ENCODE measurements around the gene SEC14L3. TPM values are rescaled to one million over a fixed set of nuclear protein-coding genes. Genes with fewer than 3 reads are reported as not detected.

SEC14L3 gene
- total and polyA plus RNA-seq, 9 donors: not detected

- no peak overlapping the region for H3K4me3 ChIP-seq
- H3K36me3 ChIP-seq: no peaks in the 10 kb centered on the region
- no peaks in the 10 kb centered on the region for H3K9me3 ChIP-seq
- DNase-seq: no peak
- TF ChIP-seq CTCF (IDR thresholded peaks at IDR 0.05) (no peak), EP300 (IDR thresholded peaks at IDR 0.05) (no peak)
- no peaks in the 10 kb centered on the region for H3K4me1 ChIP-seq (ENCODE audit: insufficient read depth)
- no peaks in the 10 kb centered on the region for H3K27me3 ChIP-seq
- intact Hi-C loops (cut with DNase I): no loop called here
- 55 to 68% (median 61%) methylated on average over 2 of the region's 2 CpGs for WGBS, 3 donors
- H3K27ac ChIP-seq: no peak overlapping the region
Measured at GRCh38 chr22:30432520-30432919, 39.3 kb downstream of the SEC14L3 start.

- Histone ChIP-seq H3K4me1 (ENCODE audit: insufficient read depth) (no peaks in the 10 kb centered on the region), H3K27ac (no peak overlapping the region), H3K9me3 (no peaks in the 10 kb centered on the region), H3K4me3 (no peak overlapping the region), H3K36me3 (no peaks in the 10 kb centered on the region), H3K27me3 (no peaks in the 10 kb centered on the region)
- intact Hi-C loops (cut with DNase I): no loop called here
- no peak for TF ChIP-seq POLR2A (IDR thresholded peaks at IDR 0.05)
- no peak for TF ChIP-seq CTCF (IDR thresholded peaks at IDR 0.05)
- TF ChIP-seq EP300 (IDR thresholded peaks at IDR 0.05): no peak
- no peak for DNase-seq
- 92 to 95% (median 95%) methylated on average over 4 of the region's 4 CpGs for WGBS, 3 donors
Measured at GRCh38 chr22:30432096-30432495, 39.7 kb downstream of the SEC14L3 start.

- H3K27ac ChIP-seq: no peak overlapping the region
- DNase-seq: no peak
- TF ChIP-seq POLR2A (IDR thresholded peaks at IDR 0.05) (no peak), CTCF (IDR thresholded peaks at IDR 0.05) (no peak), EP300 (IDR thresholded peaks at IDR 0.05) (no peak)
- 66 to 79% (median 75%) methylated on average over 4 of the region's 4 CpGs for WGBS, 3 donors
- no peaks in the 10 kb centered on the region for H3K9me3 ChIP-seq
- no peaks in the 10 kb centered on the region for H3K27me3 ChIP-seq
- no peak overlapping the region for H3K4me3 ChIP-seq
- no peaks in the 10 kb centered on the region for H3K36me3 ChIP-seq
- H3K4me1 ChIP-seq (ENCODE audit: insufficient read depth): no peaks in the 10 kb centered on the region
- intact Hi-C loops (cut with DNase I): no loop called here
Measured at GRCh38 chr22:30430933-30431332, 40.9 kb downstream of the SEC14L3 start.

- H3K27me3 ChIP-seq: no peaks in the 10 kb centered on the region
- H3K4me1 ChIP-seq (ENCODE audit: insufficient read depth): peaks cover 1% of the 10 kb centered on the region
- 57 to 65% (median 62%) methylated on average over 4 of the region's 4 CpGs for WGBS, 3 donors
- intact Hi-C loops (cut with DNase I): loop anchor here in 1 of 4 donors (10.0 kb wide), 1 partner anchor 165 kb away; the partner anchor contains the start of gene PES1
- H3K27ac ChIP-seq: no peak overlapping the region
- no peak for DNase-seq
- no peaks in the 10 kb centered on the region for H3K9me3 ChIP-seq
- no peak for TF ChIP-seq EP300 (IDR thresholded peaks at IDR 0.05)
- TF ChIP-seq CTCF (IDR thresholded peaks at IDR 0.05): no peak
- no peak for TF ChIP-seq POLR2A (IDR thresholded peaks at IDR 0.05)
- H3K4me3 ChIP-seq: no peak overlapping the region
- no peaks in the 10 kb centered on the region for H3K36me3 ChIP-seq
Measured at GRCh38 chr22:30429887-30430286, 41.9 kb downstream of the SEC14L3 start.

All from ovary (tissue), 9 donors.